ENCODE results near the gene ARMCX1.
A peak's percentile ranks its signal among the peaks of the same experiment; 100 is the strongest.
"Not testable (repeated sequence)": the region's sequence is repeated elsewhere in the genome, so short reads cannot be mapped to it uniquely, and the experiment has no call there.

Gene ARMCX1

DNA sequence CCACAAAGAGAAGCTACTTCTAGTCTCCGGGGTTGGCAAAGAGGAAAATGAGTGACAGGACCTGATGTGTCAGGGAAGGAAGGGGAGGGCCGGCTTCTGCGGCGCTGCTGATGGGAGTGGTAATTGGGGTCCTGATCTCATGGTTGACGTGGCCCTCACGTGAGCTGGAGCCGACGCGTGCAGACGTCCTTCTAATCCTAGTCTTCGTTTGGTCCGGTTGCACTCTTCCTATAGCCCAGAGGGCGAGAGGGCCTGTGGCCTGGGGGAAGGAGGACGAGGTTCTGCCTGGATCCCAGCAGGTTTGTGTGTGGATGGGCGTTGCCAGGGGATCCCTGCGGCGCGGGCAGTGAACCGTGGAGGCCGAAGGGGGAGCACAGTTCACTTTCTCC lies at the start of gene ARMCX1:
Gene ARMCX1 (plus strand): TSS at position 186 of the 389 bp plus-strand sequence. CDS start 2,384 bp downstream, outside the sequence.
- H3K4me1 Mint-ChIP-seq (ENCODE audit: low read depth) = peaks cover 15% of the 10 kb centered on the region
- peak within 1 kb of the TSS; percentile 91 for H3K27ac Mint-ChIP-seq
- no peaks in the 10 kb centered on the region for H3K9me3 Mint-ChIP-seq
- H3K36me3 Mint-ChIP-seq (ENCODE audit: low read depth) = peaks cover 25% of the 10 kb centered on the region
- no peaks in the 10 kb centered on the region for H3K27me3 Mint-ChIP-seq
- H3K4me3 Mint-ChIP-seq = peak within 1 kb of the TSS; percentile 85
- intact Hi-C loops (cut with micrococcal nuclease) = no loop called here

DNA sequence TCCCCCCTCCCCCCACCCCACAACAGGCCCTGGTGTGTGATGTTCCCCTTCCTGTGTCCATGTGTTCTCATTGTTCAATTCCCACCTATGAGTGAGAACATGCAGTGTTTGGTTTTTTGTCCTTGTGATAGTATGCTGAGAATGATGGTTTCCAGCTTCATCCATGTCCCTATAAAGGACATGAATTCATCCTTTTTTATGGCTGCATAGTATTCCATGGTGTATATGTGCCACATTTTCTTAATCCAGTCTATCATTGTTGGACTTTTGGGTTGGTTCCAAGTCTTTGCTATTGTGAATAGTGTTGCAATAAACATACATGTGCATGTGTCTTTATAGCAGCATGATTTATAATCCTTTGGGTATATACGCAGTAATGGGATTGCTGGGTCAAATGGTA lies 47.4 kb upstream of the ARMCX1 start:
- H3K4me1 Mint-ChIP-seq (ENCODE audit: low read depth); intact Hi-C loops (cut with micrococcal nuclease); H3K27ac Mint-ChIP-seq; H3K36me3 Mint-ChIP-seq (ENCODE audit: low read depth); H3K4me3 Mint-ChIP-seq; H3K27me3 Mint-ChIP-seq; H3K9me3 Mint-ChIP-seq: not testable (repeated sequence)

DNA sequence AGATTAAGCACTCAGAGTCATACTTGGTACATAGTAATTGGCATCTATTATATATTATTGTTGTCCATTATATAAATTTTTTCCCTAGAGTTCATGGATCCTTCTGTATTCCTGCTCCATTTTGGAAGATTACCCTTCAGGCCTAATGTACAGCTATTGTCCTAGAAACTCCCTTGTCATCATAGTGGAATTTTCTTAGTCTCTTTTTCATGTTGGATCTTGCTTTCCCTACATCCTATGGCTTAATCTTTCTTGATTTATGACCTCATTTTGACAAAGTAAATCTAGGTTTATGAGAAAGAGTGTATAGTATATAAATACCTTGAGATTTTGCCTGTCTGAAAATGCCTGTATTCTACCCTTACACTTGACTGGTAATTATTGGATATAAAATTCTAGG lies 43.0 kb upstream of the ARMCX1 start:
- Mint-ChIP-seq H3K27ac (no peak overlapping the region), H3K9me3 (no peaks in the 10 kb centered on the region), H3K36me3 (ENCODE audit: low read depth) (no peaks in the 10 kb centered on the region), H3K4me3 (no peak overlapping the region), H3K27me3 (no peaks in the 10 kb centered on the region), H3K4me1 (ENCODE audit: low read depth) (no peaks in the 10 kb centered on the region)
- intact Hi-C loops (cut with micrococcal nuclease) = no loop called here

DNA sequence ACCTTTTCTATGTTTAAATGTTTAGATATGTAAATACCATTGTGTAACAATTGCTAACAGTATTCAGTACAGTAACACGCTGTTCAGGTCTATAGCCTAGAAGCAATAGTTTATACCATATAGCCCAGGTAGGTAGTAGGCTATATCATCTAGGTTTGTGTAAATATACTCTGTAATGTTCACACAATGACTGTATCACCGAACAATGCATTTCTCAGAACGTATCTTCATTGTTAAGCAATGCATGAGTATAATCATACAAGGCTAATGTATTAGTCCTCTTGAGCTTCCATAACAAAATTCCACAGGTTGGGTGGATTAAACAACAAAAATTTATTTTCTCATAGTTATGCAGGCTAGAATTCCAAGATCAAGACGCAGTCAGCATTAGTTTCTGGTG lies 42.4 kb upstream of the ARMCX1 start:
- Mint-ChIP-seq H3K4me1 (ENCODE audit: low read depth) (no peaks in the 10 kb centered on the region), H3K4me3 (no peak overlapping the region), H3K9me3 (no peaks in the 10 kb centered on the region), H3K27ac (no peak overlapping the region), H3K27me3 (no peaks in the 10 kb centered on the region), H3K36me3 (ENCODE audit: low read depth) (no peaks in the 10 kb centered on the region)
- intact Hi-C loops (cut with micrococcal nuclease) = no loop called here

DNA sequence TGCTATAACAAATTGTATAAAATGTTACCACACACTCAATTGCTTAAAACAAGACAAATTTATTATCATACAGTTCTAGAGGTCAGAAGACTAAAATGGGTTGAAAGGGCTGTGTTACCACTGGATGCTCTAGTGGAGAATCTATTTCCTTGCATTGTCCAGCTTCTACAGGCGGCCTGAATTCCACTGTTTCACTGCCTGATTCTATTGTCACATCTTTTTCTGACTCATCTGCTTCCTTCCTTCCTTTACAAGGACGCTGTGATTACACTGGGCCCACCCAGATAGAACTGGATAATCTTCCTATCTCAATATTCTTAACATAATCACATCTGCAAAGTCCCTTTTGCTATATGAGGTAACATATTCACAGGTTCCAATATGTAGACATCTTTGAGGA lies 19.4 kb upstream of the ARMCX1 start:
- H3K36me3 Mint-ChIP-seq (ENCODE audit: low read depth) = no peaks in the 10 kb centered on the region
- intact Hi-C loops (cut with micrococcal nuclease) = no loop called here
- H3K27ac Mint-ChIP-seq = no peak overlapping the region
- H3K9me3 Mint-ChIP-seq = peaks cover 12% of the 10 kb centered on the region
- H3K27me3 Mint-ChIP-seq = no peaks in the 10 kb centered on the region
- no peak overlapping the region for H3K4me3 Mint-ChIP-seq
- no peaks in the 10 kb centered on the region for H3K4me1 Mint-ChIP-seq (ENCODE audit: low read depth)

DNA sequence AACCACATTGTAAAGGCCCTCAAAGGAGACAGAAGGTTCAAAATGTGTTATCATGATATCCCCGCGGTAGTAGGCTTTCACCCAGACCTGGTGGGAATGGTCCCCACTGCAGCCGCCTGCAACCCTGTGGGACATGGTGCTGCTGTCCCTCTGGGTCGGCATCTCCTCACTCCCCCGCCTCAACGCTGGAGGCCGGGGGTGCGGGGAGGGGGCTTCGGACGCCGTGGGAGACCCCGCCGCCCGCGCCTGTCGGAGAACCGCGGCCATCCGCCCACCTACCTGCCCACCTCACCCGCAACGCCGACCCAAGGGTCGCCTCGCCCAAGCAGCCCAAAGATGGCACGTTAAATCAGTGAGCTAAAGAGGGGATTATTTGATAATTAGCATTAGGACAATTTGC lies 11.2 kb upstream of the ARMCX1 start:
- H3K36me3 Mint-ChIP-seq (ENCODE audit: low read depth) = no peaks in the 10 kb centered on the region
- H3K27ac Mint-ChIP-seq = no peak overlapping the region
- H3K4me1 Mint-ChIP-seq (ENCODE audit: low read depth) = no peaks in the 10 kb centered on the region
- intact Hi-C loops (cut with micrococcal nuclease) = no loop called here
- H3K9me3 Mint-ChIP-seq = no peaks in the 10 kb centered on the region
- no peak overlapping the region for H3K4me3 Mint-ChIP-seq
- H3K27me3 Mint-ChIP-seq = no peaks in the 10 kb centered on the region

DNA sequence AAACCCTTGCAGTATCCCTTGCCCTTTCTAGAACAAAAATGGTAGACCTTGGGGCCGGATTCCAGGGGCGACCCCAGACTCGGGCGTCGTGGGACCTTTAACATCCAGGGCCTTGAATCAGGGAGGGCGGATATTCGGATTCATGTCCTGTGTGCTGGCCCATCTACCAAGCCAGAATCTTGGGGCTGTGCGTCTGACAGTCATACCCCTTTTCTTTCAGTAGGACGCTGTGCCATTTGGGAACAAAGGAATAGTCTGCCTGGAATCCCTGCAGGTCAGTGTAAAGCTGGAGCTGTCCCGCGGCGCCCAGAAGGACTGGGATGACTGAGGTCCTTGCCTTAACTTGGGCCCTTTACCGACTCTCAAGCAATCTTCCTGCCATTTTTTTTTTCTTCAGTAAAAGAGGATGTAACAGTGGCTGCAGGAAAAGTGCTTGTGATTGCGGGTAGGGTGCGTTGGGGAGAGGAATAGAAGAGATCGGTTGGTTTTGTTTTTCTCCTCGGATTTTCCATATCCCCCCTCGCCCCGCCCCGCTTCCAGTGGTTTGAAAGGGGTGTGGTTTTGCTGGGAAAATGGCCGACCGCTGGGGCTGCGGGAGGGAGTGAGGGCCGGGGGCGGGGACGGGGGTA lies 518 bp downstream of the ARMCX1 start:
- Mint-ChIP-seq H3K36me3 (ENCODE audit: low read depth) (peaks cover 25% of the 10 kb centered on the region), H3K27me3 (no peaks in the 10 kb centered on the region), H3K4me1 (ENCODE audit: low read depth) (peaks cover 15% of the 10 kb centered on the region), H3K9me3 (no peaks in the 10 kb centered on the region), H3K27ac (peak overlapping the region; percentile 91), H3K4me3 (peak overlapping the region; percentile 85)
- intact Hi-C loops (cut with micrococcal nuclease) = no loop called here

DNA sequence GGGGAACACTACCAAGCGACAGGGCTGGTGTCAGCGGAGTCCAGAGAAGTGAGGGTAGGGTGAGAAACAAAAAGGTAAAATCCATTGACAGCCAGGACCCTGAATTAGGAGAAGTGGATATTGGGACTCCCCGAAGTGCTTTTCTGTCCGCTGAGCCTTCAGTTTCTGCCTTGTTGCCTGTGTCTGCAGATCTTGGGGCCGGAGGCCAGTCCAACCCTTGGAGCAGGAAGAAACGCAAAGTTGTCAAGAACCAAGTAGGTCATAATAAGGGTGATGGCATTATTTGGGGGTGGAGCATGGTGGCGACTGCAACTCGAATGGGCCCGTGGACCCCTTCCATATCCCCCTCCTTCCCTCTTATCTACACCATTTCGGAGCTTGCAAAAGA lies 1.0 kb downstream of the ARMCX1 start:
- H3K27ac Mint-ChIP-seq = peak overlapping the region; percentile 91
- H3K36me3 Mint-ChIP-seq (ENCODE audit: low read depth) = peaks cover 25% of the 10 kb centered on the region
- peak overlapping the region; percentile 85 for H3K4me3 Mint-ChIP-seq
- H3K9me3 Mint-ChIP-seq = no peaks in the 10 kb centered on the region
- H3K4me1 Mint-ChIP-seq (ENCODE audit: low read depth) = peaks cover 15% of the 10 kb centered on the region
- no peaks in the 10 kb centered on the region for H3K27me3 Mint-ChIP-seq
- intact Hi-C loops (cut with micrococcal nuclease) = no loop called here

DNA sequence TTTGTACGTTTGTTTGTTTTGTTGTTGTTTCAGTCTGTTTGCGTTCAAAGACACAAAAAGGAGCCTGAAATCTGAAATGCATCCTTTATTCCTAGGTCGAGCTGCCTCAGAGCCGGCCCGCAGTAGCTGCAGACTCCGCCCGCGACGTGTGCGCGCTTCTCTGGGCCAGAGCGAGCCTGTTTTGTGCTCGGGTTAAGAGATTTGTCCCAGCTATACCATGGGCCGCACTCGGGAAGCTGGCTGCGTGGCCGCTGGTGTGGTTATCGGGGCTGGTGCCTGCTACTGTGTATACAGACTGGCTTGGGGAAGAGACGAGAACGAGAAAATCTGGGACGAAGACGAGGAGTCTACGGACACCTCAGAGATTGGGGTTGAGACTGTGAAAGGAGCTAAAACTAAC lies 2.4 kb downstream of the ARMCX1 start:
- Mint-ChIP-seq H3K9me3 (no peaks in the 10 kb centered on the region), H3K4me3 (no peak overlapping the region), H3K27ac (no peak overlapping the region), H3K4me1 (ENCODE audit: low read depth) (peaks cover 15% of the 10 kb centered on the region), H3K27me3 (no peaks in the 10 kb centered on the region), H3K36me3 (ENCODE audit: low read depth) (peaks cover 25% of the 10 kb centered on the region)
- intact Hi-C loops (cut with micrococcal nuclease) = no loop called here

DNA sequence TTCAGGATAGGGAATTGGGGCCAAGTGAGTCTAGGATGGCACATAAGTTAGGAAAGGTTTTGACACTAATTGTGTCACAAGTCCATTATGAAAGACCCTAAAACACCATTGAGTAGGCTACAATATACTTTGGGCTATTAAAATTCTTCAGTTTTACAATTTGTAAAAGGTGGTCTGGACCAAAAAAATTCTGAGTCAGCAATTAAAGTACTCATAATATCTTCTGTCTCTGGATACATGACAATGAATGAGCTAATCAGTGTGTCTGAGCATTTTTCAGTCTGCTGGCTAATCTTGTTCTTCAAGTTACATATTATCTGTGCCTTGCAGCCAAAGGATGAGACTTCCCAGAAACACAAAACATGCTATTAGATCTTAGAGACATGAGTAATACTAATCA lies 14.3 kb downstream of the ARMCX1 start:
- Mint-ChIP-seq H3K27me3 (no peaks in the 10 kb centered on the region), H3K4me3 (no peak overlapping the region), H3K9me3 (no peaks in the 10 kb centered on the region), H3K4me1 (ENCODE audit: low read depth) (no peaks in the 10 kb centered on the region), H3K36me3 (ENCODE audit: low read depth) (no peaks in the 10 kb centered on the region), H3K27ac (no peak overlapping the region)
- intact Hi-C loops (cut with micrococcal nuclease) = no loop called here

DNA sequence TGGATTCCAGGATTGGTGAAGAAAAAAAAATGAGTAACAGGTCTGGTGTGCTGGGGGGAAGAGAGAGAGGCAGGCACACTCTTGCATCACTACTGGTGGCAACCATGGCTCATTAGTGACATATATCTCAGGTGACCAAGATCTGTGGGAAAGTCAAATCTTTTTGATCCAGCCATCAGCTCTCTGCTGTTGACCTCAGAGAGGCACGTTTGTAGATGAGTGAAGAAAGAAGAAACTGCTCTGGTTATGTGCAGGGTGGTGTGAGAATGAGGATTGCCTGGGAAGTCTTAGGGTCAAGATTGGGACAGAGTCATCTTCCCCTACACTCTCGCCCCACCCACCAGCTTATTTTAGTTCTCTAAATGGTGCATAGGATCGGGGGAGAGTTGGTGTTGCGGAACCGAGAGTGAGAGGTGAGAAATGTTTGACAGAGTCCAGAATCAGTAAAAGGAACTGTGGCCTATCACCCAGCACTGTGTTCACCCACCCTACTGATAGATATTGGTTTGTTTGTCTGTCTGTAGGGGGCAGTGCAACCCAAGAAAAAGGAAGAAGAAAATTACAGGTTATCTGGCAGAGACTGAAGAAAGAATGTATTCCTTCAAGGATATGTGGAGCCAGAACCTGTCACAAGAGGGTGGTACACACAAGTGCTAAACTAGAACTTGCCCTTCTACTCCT lies 45.5 kb downstream of the ARMCX1 start:
- no peaks in the 10 kb centered on the region for H3K36me3 Mint-ChIP-seq (ENCODE audit: low read depth)
- intact Hi-C loops (cut with micrococcal nuclease) = loop anchor here (5.0 kb wide), 3 partner anchors 161 to 206 kb away; no protein-coding TSS in a partner anchor
- peaks cover 9% of the 10 kb centered on the region for H3K4me1 Mint-ChIP-seq (ENCODE audit: low read depth)
- no peak overlapping the region for H3K27ac Mint-ChIP-seq
- no peaks in the 10 kb centered on the region for H3K9me3 Mint-ChIP-seq
- peaks cover 8% of the 10 kb centered on the region for H3K27me3 Mint-ChIP-seq
- H3K4me3 Mint-ChIP-seq = no peak overlapping the region

DNA sequence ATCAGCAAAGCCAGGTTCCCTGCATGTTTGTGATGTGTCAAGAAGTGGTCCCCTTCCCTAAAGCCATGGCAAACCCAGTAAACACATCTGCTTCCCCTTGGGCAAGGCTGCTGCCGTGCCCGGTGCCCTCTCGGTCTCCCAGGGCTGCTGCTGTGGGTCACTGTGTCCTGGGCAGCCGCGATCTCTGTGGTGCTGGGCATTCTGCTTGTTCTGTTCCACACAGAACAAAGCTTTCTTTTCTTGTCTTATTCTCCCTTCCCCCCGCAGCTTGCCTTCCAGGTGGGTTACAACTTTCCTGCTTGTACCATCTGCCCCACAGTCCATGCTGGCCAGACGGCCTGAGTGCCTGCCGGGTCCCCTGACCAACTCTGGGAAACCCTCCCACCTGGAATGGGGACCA lies 49.2 kb downstream of the ARMCX1 start:
- not testable (repeated sequence) for H3K4me1 Mint-ChIP-seq (ENCODE audit: low read depth); H3K9me3 Mint-ChIP-seq; H3K27ac Mint-ChIP-seq; H3K4me3 Mint-ChIP-seq; H3K36me3 Mint-ChIP-seq (ENCODE audit: low read depth)
- H3K27me3 Mint-ChIP-seq = peaks cover 10% of the 10 kb centered on the region
- intact Hi-C loops (cut with micrococcal nuclease) = loop anchor here (5.0 kb wide), 3 partner anchors 158 to 203 kb away; no protein-coding TSS in a partner anchor

DNA sequence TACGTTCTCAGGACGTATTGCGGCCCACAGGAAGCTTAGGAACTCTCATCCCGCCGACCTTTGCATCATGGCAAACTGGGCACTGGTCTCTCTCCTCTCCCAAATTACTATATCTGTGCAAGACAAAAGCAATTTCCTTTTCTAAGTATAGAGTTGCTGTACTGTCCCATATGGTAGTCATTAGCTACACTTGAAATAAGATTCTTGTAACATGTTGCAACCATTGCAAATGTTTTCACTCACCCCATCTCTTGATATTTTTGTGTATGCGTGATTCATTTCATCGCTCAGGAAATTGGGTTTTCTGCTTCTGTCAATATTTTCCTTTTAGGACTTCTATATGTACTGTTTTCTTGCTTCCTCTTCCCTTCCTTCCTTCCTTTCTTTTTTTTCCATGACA lies 51.7 kb downstream of the ARMCX1 start:
- Mint-ChIP-seq H3K27ac (no peak overlapping the region), H3K9me3 (no peaks in the 10 kb centered on the region), H3K36me3 (ENCODE audit: low read depth) (no peaks in the 10 kb centered on the region), H3K27me3 (peaks cover 6% of the 10 kb centered on the region), H3K4me1 (ENCODE audit: low read depth) (no peaks in the 10 kb centered on the region), H3K4me3 (no peak overlapping the region)
- intact Hi-C loops (cut with micrococcal nuclease) = no loop called here
